GM19463 (cell line): ENCODE results near the gene HNF1A.
"Not testable (repeated sequence)": the region's sequence is repeated elsewhere in the genome, so short reads cannot be mapped to it uniquely, and the experiment has no call there.

ENCODE experiments used
- ATAC-seq: cut with Tn5 transposase; IDR thresholded peaks from one replicate; pipeline ENCODE4 v1.9.1; 2021; ENCODE audit warnings: mild to moderate bottlenecking, moderate library complexity; ENCODE audit not compliant: unreplicated experiment

Gene HNF1A

GRCh38 chr12:121038861-121039668 lies 60.7 kb downstream of the HNF1A start, which contains the start of gene OASL:
Gene OASL, minus strand, starts transcription at chr12:121039246. Its CDS starts 275 bp downstream, at chr12:121038971.
- ATAC-seq, result peak; percentile 79

- ATAC-seq, result no peak
Measured at GRCh38 chr12:121043067-121043466, 64.7 kb downstream of the HNF1A start.

- not testable (repeated sequence) for ATAC-seq
Measured at GRCh38 chr12:121047400-121047799, 69.1 kb downstream of the HNF1A start.

GRCh38 chr12:121048442-121048841 lies 70.1 kb downstream of the HNF1A start:
- no peak for ATAC-seq

GRCh38 chr12:121050725-121051124 lies 72.4 kb downstream of the HNF1A start:
- no peak for ATAC-seq
